H9 (cell line): Measurements from ENCODE around the gene NDNF. TPM values are rescaled to one million over a fixed set of nuclear protein-coding genes. Genes with fewer than 3 reads are reported as not detected.

ENCODE experiments used
- DNase-seq: peaks from one replicate; pipeline ENCODE4 v3.0.0-alpha.2; 2017
- H2AFZ ChIP-seq: one replicate; pipeline ENCODE4 v1.6.1; 2013; ENCODE audit warnings: mild to moderate bottlenecking, low read length, control low read depth, moderate library complexity
- H2AK5ac ChIP-seq: 2 replicates; pipeline ENCODE4 v1.6.1; 2013; ENCODE audit warnings: low read length, control low read depth, mixed read lengths; ENCODE audit not compliant: insufficient read length
- H2BK120ac ChIP-seq: one replicate; pipeline ENCODE4 v1.6.1; 2013; ENCODE audit warnings: low read depth, mild to moderate bottlenecking, low read length, control low read depth, inconsistent platforms; ENCODE audit not compliant: poor library complexity, severe bottlenecking
- H2BK12ac ChIP-seq: 2 replicates; pipeline ENCODE4 v1.6.1; 2013; ENCODE audit warnings: low read length, control low read depth, mixed read lengths, low read depth; ENCODE audit not compliant: insufficient read length
- H2BK15ac ChIP-seq: 2 replicates; pipeline ENCODE4 v1.6.1; 2013; ENCODE audit warnings: low read depth, low read length, control low read depth
- H2BK20ac ChIP-seq: one replicate; pipeline ENCODE4 v1.6.1; 2013; ENCODE audit warnings: low read depth, mild to moderate bottlenecking, low read length, control low read depth, inconsistent platforms; ENCODE audit not compliant: poor library complexity, severe bottlenecking
- H2BK5ac ChIP-seq: 2 replicates; pipeline ENCODE4 v1.6.1; 2013; ENCODE audit warnings: low read length, control low read depth, mixed read lengths; ENCODE audit not compliant: insufficient read length
- H3K14ac ChIP-seq: 2 replicates; pipeline ENCODE4 v1.6.1; 2013; ENCODE audit warnings: low read length, control low read depth; ENCODE audit not compliant: insufficient read depth
- H3K18ac ChIP-seq: 2 replicates; pipeline ENCODE4 v1.6.1; 2013; ENCODE audit warnings: low read depth, mild to moderate bottlenecking, mixed read lengths, low read length, control low read depth; ENCODE audit not compliant: insufficient read length
- H3K23ac ChIP-seq: 2 replicates; pipeline ENCODE4 v1.6.1; 2013; ENCODE audit warnings: low read length, control low read depth, mixed read lengths, low read depth; ENCODE audit not compliant: insufficient read length
- H3K23me2 ChIP-seq: 2 replicates; pipeline ENCODE4 v1.6.1; 2013; ENCODE audit warnings: low read depth, mild to moderate bottlenecking, mixed read lengths, low read length, control low read depth; ENCODE audit not compliant: insufficient read length, poor library complexity, severe bottlenecking
- H3K27ac ChIP-seq: 2 replicates; pipeline ENCODE4 v1.5.1; 2013; ENCODE audit warnings: low read length, control low read depth, mixed read lengths, low read depth; ENCODE audit not compliant: insufficient read length
- H3K27me3 ChIP-seq: 2 replicates; pipeline ENCODE4 v1.6.1; 2013; ENCODE audit warnings: low read length, control low read depth, inconsistent platforms; ENCODE audit not compliant: insufficient read depth
- H3K4ac ChIP-seq: 2 replicates; pipeline ENCODE4 v1.6.1; 2013; ENCODE audit warnings: low read depth, mild to moderate bottlenecking, control low read depth, inconsistent platforms, low read length, moderate library complexity
- H3K4me1 ChIP-seq: 2 replicates; pipeline ENCODE4 v1.6.1; 2013; ENCODE audit warnings: low read length, control low read depth, inconsistent platforms; ENCODE audit not compliant: insufficient read depth
- H3K4me2 ChIP-seq: 2 replicates; pipeline ENCODE4 v1.6.1; 2013; ENCODE audit warnings: low read length, control low read depth, mixed read lengths; ENCODE audit not compliant: insufficient read length, insufficient read depth
- H3K56ac ChIP-seq: 2 replicates; pipeline ENCODE4 v1.6.1; 2013; ENCODE audit warnings: low read depth, mild to moderate bottlenecking, mixed read lengths, low read length, control low read depth; ENCODE audit not compliant: insufficient read length
- H3K79me1 ChIP-seq: 2 replicates; pipeline ENCODE4 v1.6.1; 2013; ENCODE audit warnings: low read depth, mild to moderate bottlenecking, moderate library complexity, low read length, control low read depth, inconsistent platforms; ENCODE audit not compliant: insufficient read depth, poor library complexity, severe bottlenecking
- H3K79me2 ChIP-seq: 2 replicates; pipeline ENCODE4 v1.6.1; 2013; ENCODE audit warnings: low read length, control low read depth, inconsistent platforms; ENCODE audit not compliant: insufficient read depth
- H3K9ac ChIP-seq: 2 replicates; pipeline ENCODE4 v1.6.1; 2013; ENCODE audit warnings: low read length, control low read depth, mixed read lengths; ENCODE audit not compliant: insufficient read length; ENCODE audit errors: extremely low read depth
- H3K9me3 ChIP-seq: one replicate; pipeline ENCODE4 v1.6.1; 2013; ENCODE audit warnings: low read depth, low read length, inconsistent platforms; ENCODE audit not compliant: control insufficient read depth
- H3T11ph ChIP-seq: one replicate; pipeline ENCODE4 v1.6.1; 2013; ENCODE audit warnings: mild to moderate bottlenecking, low read length, control low read depth, inconsistent platforms
- H4K20me1 ChIP-seq: one replicate; pipeline ENCODE4 v1.6.1; 2013; ENCODE audit not compliant: control insufficient read depth, insufficient read length, insufficient read depth
- H4K5ac ChIP-seq: 2 replicates; pipeline ENCODE4 v1.6.1; 2013; ENCODE audit warnings: low read depth, mild to moderate bottlenecking, mixed read lengths, low read length, control low read depth; ENCODE audit not compliant: insufficient read length
- H4K8ac ChIP-seq: replicated peaks from 2 replicates; pipeline ENCODE4 v1.6.1; 2013; ENCODE audit warnings: low read length, control low read depth, mixed read lengths, low read depth; ENCODE audit not compliant: insufficient read length
- H4K91ac ChIP-seq: 2 replicates; pipeline ENCODE4 v1.6.1; 2013; ENCODE audit warnings: low read depth, mild to moderate bottlenecking, moderate library complexity, mixed read lengths, low read length, control low read depth; ENCODE audit not compliant: insufficient read length
- H3K27ac Mint-ChIP-seq, 3 experiments: 2 replicates in 2 of 3; 3 replicates in 1 of 3; pipeline ENCODE4 v1.8.0; 2020 to 2021; ENCODE audit warnings: mixed read lengths in 3 of 3, mild to moderate bottlenecking in 1 of 3, moderate library complexity in 1 of 3
- H3K27me3 Mint-ChIP-seq: 2 replicates; pipeline ENCODE4 v1.8.0; 2021; ENCODE audit warnings: low read depth, mild to moderate bottlenecking, moderate library complexity, mixed read lengths
- H3K36me3 Mint-ChIP-seq, 3 experiments: 2 replicates in 2 of 3; 3 replicates in 1 of 3; pipeline ENCODE4 v1.8.0; 2020 to 2021; ENCODE audit warnings: low read depth in 3 of 3, mixed read lengths in 3 of 3; ENCODE audit not compliant: insufficient read depth in 1 of 3
- H3K4me1 Mint-ChIP-seq, 2 experiments: 2 replicates each; pipeline ENCODE4 v1.8.0; 2020; ENCODE audit warnings: mixed read lengths in 2 of 2
- H3K4me3 Mint-ChIP-seq, 2 experiments: 2 replicates in 1 of 2; 3 replicates in 1 of 2; pipeline ENCODE4 v1.8.0; 2020 to 2021; ENCODE audit warnings: mild to moderate bottlenecking in 2 of 2, mixed read lengths in 2 of 2, moderate library complexity in 1 of 2
- H3K9me3 Mint-ChIP-seq, 2 experiments: 2 replicates in 1 of 2; 3 replicates in 1 of 2; pipeline ENCODE4 v1.8.0; 2020; ENCODE audit warnings: mild to moderate bottlenecking in 2 of 2, mixed read lengths in 2 of 2, moderate library complexity in 1 of 2
- WGBS: extraction: QIAGEN DNeasy Blood & Tissue Kit; methylation state at CpG from one replicate; pipeline ENCODE4 v1.1.7; 2013; ENCODE audit warnings: missing lambda C conversion rate, low lambda C conversion rate, mixed read lengths; ENCODE audit not compliant: insufficient read length; ENCODE audit errors: extremely low coverage; 5-methylcytosine and 5-hydroxymethylcytosine counted together
- total RNA-seq: library from RNA; stranded (reverse); gene quantifications from 2 replicates; pipeline ENCODE4 v1.2.1, GENCODE V29; 2021
- TF ChIP-seq, protein P1 (sequence below): fragments of 200-600 bp; sonication (generic); conservative IDR thresholded peaks from 3 replicates; pipeline ENCODE4 v1.8.0; 2021; ENCODE audit warnings: antibody characterized with exemption, mild to moderate bottlenecking

The NDNF gene
- total RNA-seq, 1 experiment from 2014 or later: 0.17 TPM

- Histone ChIP-seq H2BK12ac (no peak overlapping the region), H4K8ac (no peak overlapping the region), H2BK15ac (no peak overlapping the region), H2AK5ac (no peak overlapping the region), H3K4me1 (no peaks in the 10 kb centered on the region), H3K79me1 (no peaks in the 10 kb centered on the region), H3T11ph (no peak overlapping the region), H3K9me3 (no peaks in the 10 kb centered on the region), H3K4me2 (no peak overlapping the region), H4K20me1 (no peaks in the 10 kb centered on the region), H3K27ac (no peak overlapping the region), H2BK20ac (no peak overlapping the region), H2BK5ac (no peak overlapping the region), H3K23ac (no peak overlapping the region), H4K5ac (no peak overlapping the region), H4K91ac (no peak overlapping the region), H3K18ac (no peak overlapping the region), H3K27me3 (no peaks in the 10 kb centered on the region), H3K14ac (no peak overlapping the region; the same call in 1 of the 2 replicates), H3K56ac (no peak overlapping the region), H3K79me2 (no peaks in the 10 kb centered on the region), H2AFZ (no peak overlapping the region), H3K4ac (no peak overlapping the region), H3K23me2 (no peaks in the 10 kb centered on the region), H2BK120ac (no peak overlapping the region), H3K9ac (no peak overlapping the region)
- Mint-ChIP-seq H3K4me3 (no peak overlapping the region), H3K36me3 (no peaks in the 10 kb centered on the region), H3K9me3 (no peaks in the 10 kb centered on the region), H3K27ac (no peak overlapping the region; a peak in 1 of 7 replicates), H3K27me3 (no peaks in the 10 kb centered on the region), H3K4me1 (peaks cover 10 to 12% of the 10 kb centered on the region in 2 experiments)
- WGBS: no CpG with 5 or more reads among the region's 12 CpGs
- TF ChIP-seq, protein P1, sequence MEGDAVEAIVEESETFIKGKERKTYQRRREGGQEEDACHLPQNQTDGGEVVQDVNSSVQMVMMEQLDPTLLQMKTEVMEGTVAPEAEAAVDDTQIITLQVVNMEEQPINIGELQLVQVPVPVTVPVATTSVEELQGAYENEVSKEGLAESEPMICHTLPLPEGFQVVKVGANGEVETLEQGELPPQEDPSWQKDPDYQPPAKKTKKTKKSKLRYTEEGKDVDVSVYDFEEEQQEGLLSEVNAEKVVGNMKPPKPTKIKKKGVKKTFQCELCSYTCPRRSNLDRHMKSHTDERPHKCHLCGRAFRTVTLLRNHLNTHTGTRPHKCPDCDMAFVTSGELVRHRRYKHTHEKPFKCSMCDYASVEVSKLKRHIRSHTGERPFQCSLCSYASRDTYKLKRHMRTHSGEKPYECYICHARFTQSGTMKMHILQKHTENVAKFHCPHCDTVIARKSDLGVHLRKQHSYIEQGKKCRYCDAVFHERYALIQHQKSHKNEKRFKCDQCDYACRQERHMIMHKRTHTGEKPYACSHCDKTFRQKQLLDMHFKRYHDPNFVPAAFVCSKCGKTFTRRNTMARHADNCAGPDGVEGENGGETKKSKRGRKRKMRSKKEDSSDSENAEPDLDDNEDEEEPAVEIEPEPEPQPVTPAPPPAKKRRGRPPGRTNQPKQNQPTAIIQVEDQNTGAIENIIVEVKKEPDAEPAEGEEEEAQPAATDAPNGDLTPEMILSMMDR: no peak
- DNase-seq: no peak
These were observed 11.1 kb downstream of the NDNF start for GRCh38 chr4:121061215-121061614.
